Measurements from ENCODE around the gene PRKCB. TPM values are rescaled to one million over a fixed set of nuclear protein-coding genes. Genes with fewer than 3 reads are reported as not detected.
"Not testable (repeated sequence)": the region's sequence is repeated elsewhere in the genome, so short reads cannot be mapped to it uniquely, and the experiment has no call there.

The PRKCB gene
- total and polyA plus RNA-seq, 5 donors, result 0.41 to 4.1 (median 3.6) TPM

DNA sequence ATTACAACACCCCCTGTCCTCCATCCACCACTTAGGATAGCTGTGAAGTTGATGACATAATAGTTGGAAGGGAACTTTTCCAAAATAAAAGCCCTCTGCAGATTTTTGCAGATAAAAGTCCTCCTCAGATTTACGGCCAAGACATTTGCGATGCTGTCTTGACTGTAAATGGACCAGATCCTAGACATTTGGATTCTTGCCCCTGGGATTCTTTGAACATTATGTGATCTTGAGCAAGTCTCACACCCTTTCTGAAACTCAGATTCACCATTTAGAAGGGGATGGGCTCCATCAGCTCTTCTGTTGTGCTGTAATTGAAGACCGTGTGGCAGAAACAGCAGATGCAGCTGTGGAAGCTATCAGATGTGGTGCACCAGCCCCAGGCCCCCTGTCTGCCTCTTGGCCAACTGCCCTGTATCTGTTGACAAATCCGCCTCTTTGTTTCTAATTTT, 266.5 kb downstream of the PRKCB start:
- no peak overlapping the region for H3K27ac ChIP-seq (ENCODE audit: low read length)
- intact Hi-C loops (cut with DNase I), result no loop called here
- H3K9me3 ChIP-seq (ENCODE audit: control insufficient read depth, low read length), result no peaks in the 10 kb centered on the region
- no peaks in the 10 kb centered on the region for H3K27me3 ChIP-seq (ENCODE audit: control insufficient read depth, insufficient read depth)
- WGBS, result 55% methylated on average over 4 of the region's 4 CpGs
- ATAC-seq (no peak), DNase-seq (no peak)
- no peaks in the 10 kb centered on the region for H3K4me1 ChIP-seq (ENCODE audit: control insufficient read depth, insufficient read depth, low read length)
- no peak overlapping the region for H3K4me3 ChIP-seq (ENCODE audit: low read length)

DNA sequence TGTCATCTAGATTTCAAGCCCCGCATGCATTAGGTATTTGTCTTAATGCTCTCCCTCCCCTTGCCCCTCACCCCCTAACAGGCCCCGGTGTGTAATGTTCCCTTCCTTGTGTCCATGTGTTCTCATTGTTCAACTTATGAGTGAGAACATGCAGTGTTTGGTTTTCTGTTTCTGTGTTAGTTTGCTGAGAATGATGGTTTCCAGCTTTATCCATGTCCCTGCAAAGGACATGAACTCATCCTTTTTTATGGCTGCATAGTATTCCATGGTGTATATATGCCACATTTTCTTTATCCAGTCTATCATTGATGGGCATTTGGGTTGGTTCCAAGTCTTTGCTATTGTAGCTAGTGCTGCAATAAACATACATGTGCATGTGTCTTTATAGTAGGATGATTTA, 269.7 kb downstream of the PRKCB start:
- H3K27ac ChIP-seq (ENCODE audit: low read length); H3K27me3 ChIP-seq (ENCODE audit: control insufficient read depth, insufficient read depth); DNase-seq; intact Hi-C loops (cut with DNase I); H3K4me3 ChIP-seq (ENCODE audit: low read length); ATAC-seq; H3K4me1 ChIP-seq (ENCODE audit: control insufficient read depth, insufficient read depth, low read length); H3K9me3 ChIP-seq (ENCODE audit: control insufficient read depth, low read length): not testable (repeated sequence)
- WGBS, result 91% methylated on average over 2 of the region's 2 CpGs

DNA sequence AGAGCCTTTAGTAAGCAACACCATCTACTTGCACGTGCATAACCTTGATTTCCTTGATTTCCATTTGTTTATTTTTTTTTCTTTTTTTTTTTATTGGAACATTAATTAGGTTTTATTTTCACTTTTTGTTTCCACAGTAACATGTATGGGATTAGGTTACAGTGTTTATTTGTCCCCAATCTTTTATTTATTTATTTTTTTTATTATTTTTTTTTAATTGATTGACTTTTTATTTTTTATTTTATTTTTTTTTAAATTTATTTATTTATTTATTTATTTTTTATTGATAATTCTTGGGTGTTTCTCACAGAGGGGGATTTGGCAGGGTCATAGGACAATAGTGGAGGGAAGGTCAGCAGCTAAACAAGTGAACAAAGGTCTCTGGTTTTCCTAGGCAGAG, 272.3 kb downstream of the PRKCB start:
- H3K4me3 ChIP-seq (ENCODE audit: low read length); H3K4me1 ChIP-seq (ENCODE audit: control insufficient read depth, insufficient read depth, low read length); intact Hi-C loops (cut with DNase I); DNase-seq; H3K27ac ChIP-seq (ENCODE audit: low read length); ATAC-seq; H3K27me3 ChIP-seq (ENCODE audit: control insufficient read depth, insufficient read depth); H3K9me3 ChIP-seq (ENCODE audit: control insufficient read depth, low read length): not testable (repeated sequence)
- WGBS, result 74% methylated on average over 1 of the region's 1 CpG

DNA sequence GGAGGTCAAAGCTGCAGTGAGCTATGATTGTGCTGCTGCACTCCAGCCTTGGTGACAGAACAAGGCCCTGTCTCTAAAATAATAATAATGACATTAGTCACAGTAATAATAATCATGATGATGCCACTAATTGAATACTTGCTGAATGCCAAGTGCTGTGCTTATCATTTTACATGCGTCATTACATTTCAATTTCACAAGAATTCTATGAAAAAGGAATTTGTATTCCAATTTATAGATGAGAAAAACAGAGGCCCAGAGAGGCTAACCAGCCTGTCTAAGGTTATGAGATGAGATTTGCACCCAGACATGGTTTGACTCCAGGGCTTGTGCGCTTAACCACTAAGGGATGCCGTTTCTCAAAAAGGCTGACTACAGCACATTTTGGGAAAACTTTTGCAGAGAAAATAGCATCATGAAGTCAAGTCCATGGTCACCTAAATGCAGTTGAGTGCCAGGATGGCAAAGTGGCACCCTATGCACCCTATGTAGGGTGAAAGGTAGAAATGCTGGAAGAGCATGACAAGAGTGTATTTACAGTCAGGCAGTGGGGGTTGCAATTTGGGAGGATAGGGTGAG, 276.0 kb downstream of the PRKCB start:
- ATAC-seq (no peak), DNase-seq (no peak)
- H3K4me1 ChIP-seq (ENCODE audit: control insufficient read depth, insufficient read depth, low read length), result no peaks in the 10 kb centered on the region
- WGBS, result 81% methylated on average over 3 of the region's 3 CpGs
- H3K27ac ChIP-seq (ENCODE audit: low read length), result no peak overlapping the region
- H3K4me3 ChIP-seq (ENCODE audit: low read length), result no peak overlapping the region
- H3K27me3 ChIP-seq (ENCODE audit: control insufficient read depth, insufficient read depth), result no peaks in the 10 kb centered on the region
- intact Hi-C loops (cut with DNase I), result no loop called here
- no peaks in the 10 kb centered on the region for H3K9me3 ChIP-seq (ENCODE audit: control insufficient read depth, low read length)

DNA sequence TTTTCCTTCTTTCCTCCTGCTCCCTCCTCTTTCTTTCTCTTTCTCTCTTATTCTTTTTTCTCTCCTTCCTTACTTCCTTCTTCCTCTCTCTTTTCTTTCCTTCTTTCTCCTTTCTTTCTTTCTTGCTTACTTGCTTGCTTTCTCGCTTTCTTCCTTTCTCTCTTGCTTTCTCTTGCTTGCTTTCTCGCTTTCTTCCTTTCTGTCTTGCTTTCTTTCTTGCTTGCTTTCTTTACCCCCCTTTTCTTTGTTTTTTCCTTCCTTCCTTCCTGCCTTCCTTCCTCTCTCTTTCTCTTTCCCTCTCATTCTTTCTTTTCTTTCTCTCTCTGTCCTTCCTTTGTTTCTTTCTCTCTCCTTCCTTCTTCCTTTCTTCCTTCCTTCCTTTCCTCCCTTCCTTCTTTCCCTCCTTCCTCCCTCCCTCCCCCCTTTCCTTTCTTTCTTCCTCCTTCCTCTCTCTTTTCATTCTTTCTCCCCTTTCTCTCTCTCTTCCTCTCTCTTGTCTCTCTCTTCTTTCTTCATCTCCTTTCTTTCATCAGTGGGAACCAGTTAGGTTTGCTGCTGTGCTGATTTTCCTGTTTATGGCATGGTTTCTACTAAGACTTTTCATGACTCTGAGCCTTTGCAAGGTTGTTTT, 277.4 kb downstream of the PRKCB start:
- ATAC-seq, result no peak
- Histone ChIP-seq H3K27ac (ENCODE audit: low read length) (no peak overlapping the region), H3K27me3 (ENCODE audit: control insufficient read depth, insufficient read depth) (no peaks in the 10 kb centered on the region), H3K9me3 (ENCODE audit: control insufficient read depth, low read length) (no peaks in the 10 kb centered on the region), H3K4me1 (ENCODE audit: control insufficient read depth, insufficient read depth, low read length) (peaks cover 4% of the 10 kb centered on the region), H3K4me3 (ENCODE audit: low read length) (no peak overlapping the region)
- intact Hi-C loops (cut with DNase I), result no loop called here
- 92% methylated on average over 2 of the region's 2 CpGs for WGBS
- DNase-seq, result no peak

DNA sequence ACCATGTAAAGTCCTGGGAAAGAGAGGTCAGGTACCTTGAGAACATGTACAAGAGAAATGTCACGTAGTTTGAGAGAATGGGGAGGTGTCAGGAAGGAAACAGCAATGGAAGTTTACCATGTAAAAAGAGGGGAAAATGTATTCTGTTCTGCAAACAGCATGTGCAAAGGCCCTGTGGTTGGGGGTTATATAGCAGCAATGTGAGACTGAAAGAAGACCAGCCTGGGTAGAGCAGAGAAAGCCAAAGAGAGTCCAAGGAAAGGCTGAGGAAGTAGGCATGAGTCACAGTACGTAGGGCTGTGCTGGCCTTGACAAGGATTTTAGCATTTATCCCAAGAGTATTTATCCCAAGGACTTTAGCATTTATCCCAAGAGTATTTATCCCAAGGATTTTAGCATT, 279.1 kb downstream of the PRKCB start:
- intact Hi-C loops (cut with DNase I), result no loop called here
- Histone ChIP-seq H3K27me3 (ENCODE audit: control insufficient read depth, insufficient read depth) (no peaks in the 10 kb centered on the region), H3K9me3 (ENCODE audit: control insufficient read depth, low read length) (no peaks in the 10 kb centered on the region), H3K27ac (ENCODE audit: low read length) (no peak overlapping the region), H3K4me3 (ENCODE audit: low read length) (no peak overlapping the region), H3K4me1 (ENCODE audit: control insufficient read depth, insufficient read depth, low read length) (peaks cover 4% of the 10 kb centered on the region)
- DNase-seq (no peak), ATAC-seq (no peak)
- WGBS, result 83% methylated on average over 2 of the region's 2 CpGs

DNA sequence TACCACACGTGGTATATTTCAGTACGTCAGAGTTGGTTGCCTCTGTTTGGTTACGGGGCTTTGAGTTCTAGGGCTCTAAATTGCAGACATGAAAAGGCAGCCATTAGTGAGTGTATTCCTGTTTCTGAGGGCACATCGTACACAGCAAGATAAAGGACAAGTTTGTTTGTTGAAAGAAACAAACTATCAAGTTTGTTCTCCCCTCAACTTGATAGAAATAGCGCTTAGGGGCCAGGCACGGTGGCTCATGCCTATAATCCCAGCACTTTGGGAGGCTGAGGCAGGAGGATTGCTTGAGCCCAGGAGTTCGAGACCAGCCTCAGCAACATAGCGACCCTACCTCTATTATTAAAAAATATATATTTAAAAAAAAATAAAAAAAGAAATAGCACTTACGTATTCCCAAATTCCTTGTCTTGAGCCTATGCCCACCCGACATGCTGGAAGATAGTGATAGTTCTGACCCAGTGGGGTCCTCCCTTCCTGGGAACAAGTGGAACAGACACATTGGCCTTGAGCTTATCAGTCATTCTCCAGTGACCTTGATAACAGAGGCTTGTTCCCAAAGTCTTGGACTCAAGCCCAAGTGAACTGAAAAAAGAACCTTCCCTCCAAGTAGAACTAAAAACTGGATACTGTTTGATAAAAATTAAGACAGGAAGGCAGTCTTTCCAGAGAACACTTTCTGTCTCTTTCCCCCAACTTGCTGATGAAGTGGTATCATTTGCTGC, 280.4 kb downstream of the PRKCB start:
- no peak overlapping the region for H3K27ac ChIP-seq (ENCODE audit: low read length)
- H3K9me3 ChIP-seq (ENCODE audit: control insufficient read depth, low read length), result no peaks in the 10 kb centered on the region
- peaks cover 4% of the 10 kb centered on the region for H3K4me1 ChIP-seq (ENCODE audit: control insufficient read depth, insufficient read depth, low read length)
- no peak overlapping the region for H3K4me3 ChIP-seq (ENCODE audit: low read length)
- 56% methylated on average over 10 of the region's 10 CpGs for WGBS
- ATAC-seq, result peak; percentile 72 to 87
- intact Hi-C loops (cut with DNase I), result no loop called here
- DNase-seq, result no peak
- H3K27me3 ChIP-seq (ENCODE audit: control insufficient read depth, insufficient read depth), result no peaks in the 10 kb centered on the region

DNA sequence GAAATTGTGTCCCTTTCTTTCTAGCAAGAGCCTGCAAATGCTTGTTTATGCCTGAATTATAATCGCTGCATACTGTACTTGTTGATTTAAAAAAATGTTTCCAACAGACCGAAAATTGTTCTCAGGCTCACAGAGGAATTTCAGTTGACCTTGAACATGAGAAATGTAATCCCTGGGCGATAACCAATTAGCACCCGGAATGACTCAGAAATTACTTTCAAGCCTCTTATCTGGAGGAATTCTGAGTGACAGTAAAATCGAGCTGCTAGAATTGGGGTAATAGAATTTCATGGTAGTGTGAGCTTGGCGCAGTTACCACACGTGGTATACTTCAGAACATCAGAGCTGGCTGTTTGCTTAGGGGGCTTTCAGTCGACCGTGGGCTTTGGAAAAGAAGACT, 281.2 kb downstream of the PRKCB start:
- WGBS, result 20% methylated on average over 9 of the region's 9 CpGs
- peak; percentile 49 to 50 for ATAC-seq
- Histone ChIP-seq H3K27ac (ENCODE audit: low read length) (peak overlapping the region; percentile 73), H3K27me3 (ENCODE audit: control insufficient read depth, insufficient read depth) (no peaks in the 10 kb centered on the region), H3K4me1 (ENCODE audit: control insufficient read depth, insufficient read depth, low read length) (peaks cover 4% of the 10 kb centered on the region), H3K9me3 (ENCODE audit: control insufficient read depth, low read length) (no peaks in the 10 kb centered on the region), H3K4me3 (ENCODE audit: low read length) (no peak overlapping the region)
- no peak for DNase-seq
- intact Hi-C loops (cut with DNase I), result no loop called here

DNA sequence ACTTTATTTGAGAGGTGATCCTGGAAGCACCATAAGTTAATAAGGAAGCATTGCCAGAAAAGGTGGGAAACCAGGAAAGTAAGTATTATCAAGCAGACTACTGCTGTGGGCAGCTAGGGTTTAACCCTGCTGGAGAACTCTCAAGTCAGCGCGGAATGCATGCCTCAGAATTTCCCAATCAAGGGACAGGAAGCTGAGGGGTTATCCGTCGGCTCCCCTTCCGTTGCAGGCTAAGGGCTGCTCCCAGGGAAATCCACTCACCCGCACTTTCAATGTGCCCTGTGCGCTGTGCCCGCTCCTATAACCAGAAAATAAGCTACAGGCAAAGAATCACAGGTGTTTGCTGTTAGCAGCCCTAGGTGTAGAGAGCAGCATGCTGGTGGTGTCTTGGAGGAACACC, 281.9 kb downstream of the PRKCB start:
- Histone ChIP-seq H3K4me1 (ENCODE audit: control insufficient read depth, insufficient read depth, low read length) (peaks cover 4% of the 10 kb centered on the region), H3K27ac (ENCODE audit: low read length) (peak overlapping the region; percentile 62), H3K9me3 (ENCODE audit: control insufficient read depth, low read length) (no peaks in the 10 kb centered on the region), H3K4me3 (ENCODE audit: low read length) (no peak overlapping the region), H3K27me3 (ENCODE audit: control insufficient read depth, insufficient read depth) (no peaks in the 10 kb centered on the region)
- peak in 1 of 2 donors; percentile 52 for ATAC-seq
- 46% methylated on average over 8 of the region's 8 CpGs for WGBS
- DNase-seq, result no peak
- intact Hi-C loops (cut with DNase I), result no loop called here

DNA sequence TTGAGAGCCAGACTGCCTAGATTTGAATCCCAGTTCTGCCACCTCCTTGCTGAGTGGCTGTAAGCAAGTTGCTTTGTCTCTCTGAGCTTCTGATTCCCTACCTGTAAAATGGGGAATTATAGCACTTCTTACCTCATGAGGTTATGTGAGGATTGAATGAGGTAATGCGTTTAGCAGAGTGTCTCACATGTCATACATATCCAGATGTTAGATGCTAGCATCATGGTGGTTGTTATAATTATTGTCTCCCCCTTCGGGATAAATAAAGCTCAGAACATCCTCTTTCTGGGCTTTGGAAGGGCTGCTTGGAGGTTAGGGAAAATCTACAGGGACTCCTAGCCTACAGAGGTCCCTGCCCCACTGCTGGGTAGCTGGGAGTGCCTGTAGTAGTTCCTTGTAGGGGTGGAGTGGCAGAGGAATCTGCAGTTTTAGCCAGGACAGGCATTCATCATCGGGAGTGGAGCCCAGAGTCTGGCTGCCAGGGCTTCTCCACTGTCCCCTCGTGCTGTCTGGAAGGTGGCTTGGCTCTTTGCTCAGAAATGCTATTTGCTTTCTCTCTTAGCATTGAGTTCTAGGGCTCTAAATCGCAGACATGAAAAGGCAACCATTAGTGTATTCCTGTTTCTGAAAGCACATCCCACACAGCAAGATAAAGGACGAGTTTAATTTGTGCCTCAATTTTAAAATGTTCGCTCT, 282.5 kb downstream of the PRKCB start:
- intact Hi-C loops (cut with DNase I), result no loop called here
- no peak overlapping the region for H3K4me3 ChIP-seq (ENCODE audit: low read length)
- H3K9me3 ChIP-seq (ENCODE audit: control insufficient read depth, low read length), result no peaks in the 10 kb centered on the region
- no peaks in the 10 kb centered on the region for H3K27me3 ChIP-seq (ENCODE audit: control insufficient read depth, insufficient read depth)
- DNase-seq, result peak; percentile 18 to 67 (median 65)
- ATAC-seq, result peak; percentile 70 to 82
- H3K4me1 ChIP-seq (ENCODE audit: control insufficient read depth, insufficient read depth, low read length), result peaks cover 4% of the 10 kb centered on the region
- peak overlapping the region; percentile 62 for H3K27ac ChIP-seq (ENCODE audit: low read length)
- 35% methylated on average over 7 of the region's 7 CpGs for WGBS

DNA sequence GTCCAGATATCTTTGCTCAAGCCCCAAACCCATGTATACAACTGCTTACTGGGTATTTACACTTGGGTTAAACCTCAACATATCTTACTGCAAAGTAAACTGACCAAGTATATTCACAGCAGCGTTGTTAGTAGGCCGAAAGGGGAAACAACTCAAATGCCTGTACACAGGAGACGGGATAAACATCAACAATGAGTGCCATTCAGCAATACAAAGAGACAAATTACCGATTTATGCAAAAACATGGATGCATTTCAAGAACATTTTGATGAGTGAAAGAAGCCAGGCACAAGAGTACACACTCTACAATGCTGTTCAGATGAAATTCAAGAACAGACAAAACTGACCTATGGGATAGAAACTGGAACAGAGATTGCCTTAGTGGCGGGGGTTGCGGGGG, 284.0 kb downstream of the PRKCB start:
- H3K27me3 ChIP-seq (ENCODE audit: control insufficient read depth, insufficient read depth), result no peaks in the 10 kb centered on the region
- 88% methylated on average over 6 of the region's 6 CpGs for whole genome bisulfite sequencing
- DNase-seq (no peak), ATAC-seq (no peak)
- peaks cover 4% of the 10 kb centered on the region for H3K4me1 ChIP-seq (ENCODE audit: control insufficient read depth, insufficient read depth, low read length)
- no peak overlapping the region for H3K4me3 ChIP-seq (ENCODE audit: low read length)
- no peaks in the 10 kb centered on the region for H3K9me3 ChIP-seq (ENCODE audit: control insufficient read depth, low read length)
- intact Hi-C loops (cut with DNase I), result no loop called here
- no peak overlapping the region for H3K27ac ChIP-seq (ENCODE audit: low read length)
